T-helper 2 cell treated with Interferon-gamma antibody and Interleukin-4, amounts not matched to agents 100 ng/mL and 5 ng/mL, for 36 hours (primary cell): ENCODE data around the gene GABPA. TPM values are rescaled to one million over a fixed set of nuclear protein-coding genes. Genes with fewer than 3 reads are reported as not detected.
"Not testable (repeated sequence)": the region's sequence is repeated elsewhere in the genome, so short reads cannot be mapped to it uniquely, and the experiment has no call there.

Experiments
- intact Hi-C: fragments of 100-400 bp; cut with micrococcal nuclease; formaldehyde crosslinking; loops from one replicate; pipeline ENCODE4 v1.15.1; 2023
- total RNA-seq: library from RNA; stranded (reverse); gene quantifications from 2 replicates; pipeline ENCODE4 v1.2.3, GENCODE V29; 2022

GABPA gene
- total RNA-seq, 1 donor from 2014 or later = 28.8 TPM

DNA sequence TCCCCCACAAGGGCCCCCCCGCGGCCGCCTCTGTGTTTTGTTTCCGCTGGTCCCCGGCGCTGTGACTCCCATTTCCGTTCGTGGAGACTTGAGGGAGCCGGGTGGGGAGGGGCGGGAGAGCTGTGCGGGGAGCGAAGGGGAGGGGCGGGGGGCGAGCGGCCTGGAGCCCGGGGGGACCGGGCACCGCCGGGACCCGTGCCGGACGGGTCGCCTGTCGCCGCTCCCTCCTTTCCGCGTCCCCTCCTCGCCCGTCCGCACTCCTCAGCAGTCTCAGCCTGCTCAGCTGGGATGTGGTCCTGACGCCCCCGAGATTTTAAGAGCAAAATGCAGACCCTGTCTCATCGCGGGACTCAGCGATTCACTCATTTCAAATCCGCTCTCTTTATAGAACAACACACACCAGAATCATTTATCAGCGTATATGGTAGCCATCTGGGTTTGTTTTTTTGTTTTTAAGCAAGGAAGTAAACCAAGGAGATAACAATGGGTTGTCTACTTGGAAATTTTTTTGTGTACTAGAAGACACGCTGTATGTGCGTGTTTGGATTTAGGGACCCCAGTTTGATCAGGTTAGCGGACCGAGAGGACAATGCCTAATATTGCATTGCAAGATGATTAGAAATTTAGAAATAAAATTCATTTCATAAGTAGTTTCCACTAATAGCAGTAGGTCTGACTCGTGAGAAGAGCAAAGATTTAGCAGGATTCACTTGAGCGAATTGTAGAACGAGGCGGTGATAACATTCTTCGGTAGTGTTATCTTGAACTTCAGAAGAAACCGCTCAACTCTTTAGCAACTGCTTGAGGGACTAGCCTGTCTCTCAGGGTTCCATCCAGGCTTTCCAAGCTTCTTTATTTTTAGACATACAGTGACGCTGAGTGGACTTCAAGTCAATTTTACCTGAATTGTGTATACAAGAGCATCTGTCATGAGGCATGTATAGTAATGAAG, 1.1 kb downstream of the GABPA start:
- intact Hi-C loops = loop anchor here (1.0 to 10.0 kb wide), 8 partner anchors 129 to 1109 kb away; partner anchors contain the start of genes ADAMTS1, APP and MRPL39

DNA sequence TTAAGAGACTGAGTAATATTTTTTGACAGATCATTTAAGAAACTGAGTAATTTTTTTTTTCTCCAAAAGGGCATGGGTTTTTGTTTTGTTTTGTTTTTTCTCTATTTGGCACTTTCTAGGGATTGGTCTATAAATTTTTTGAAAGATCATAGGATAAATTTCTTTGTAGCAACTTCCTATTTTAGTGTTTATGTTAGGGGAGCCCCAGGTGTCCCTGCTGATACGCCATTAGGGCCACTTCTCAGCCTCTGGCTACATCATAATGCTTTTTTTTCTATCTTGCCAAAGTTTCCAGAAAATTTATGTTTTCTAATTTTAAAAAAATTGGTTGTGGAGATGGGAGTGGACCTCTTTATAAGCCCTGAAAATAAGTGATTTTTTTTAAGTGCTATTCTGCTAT, 2.6 kb downstream of the GABPA start:
- intact Hi-C loops = loop anchor here (10.0 kb wide), 2 partner anchors 337 to 1107 kb away; partner anchors contain the start of gene ADAMTS1

DNA sequence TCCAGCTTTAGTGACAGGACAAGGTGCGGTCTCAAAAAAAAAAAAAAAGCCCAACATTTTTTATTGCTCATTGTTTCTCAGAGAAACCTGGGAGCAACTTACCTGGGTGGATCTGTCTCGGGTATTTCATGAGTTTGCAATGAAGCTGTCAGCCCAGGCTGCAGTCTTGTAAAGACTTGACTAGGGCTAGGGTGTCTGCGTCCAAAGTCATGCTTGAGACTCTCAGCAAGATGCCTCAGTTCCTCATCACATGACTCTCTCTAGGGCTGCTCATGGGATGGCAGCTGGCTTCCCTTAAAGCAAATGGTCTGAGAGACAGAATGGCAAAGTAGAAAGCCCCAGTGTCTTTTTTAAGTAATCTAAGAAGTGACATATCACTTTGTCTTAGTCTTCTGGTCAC, 8.1 kb downstream of the GABPA start:
- intact Hi-C loops = no loop called here

DNA sequence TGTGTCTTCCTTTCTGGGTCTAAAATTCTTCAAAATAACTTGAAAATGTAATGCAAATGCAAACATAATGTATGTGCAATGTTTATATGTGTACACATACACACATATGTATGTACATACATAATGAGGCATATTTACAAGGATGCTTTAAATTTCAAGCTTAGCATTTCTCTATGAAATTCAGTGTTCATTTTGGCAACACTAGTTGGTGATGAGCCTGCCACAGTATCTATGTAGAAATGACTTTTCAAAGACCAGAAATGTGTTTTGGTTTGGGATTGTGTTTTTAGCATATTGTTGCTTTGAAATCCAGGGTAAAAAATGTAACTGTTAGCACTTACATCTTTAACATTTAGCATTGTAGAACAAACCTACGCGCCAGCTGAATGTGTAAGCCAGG, 10.1 kb downstream of the GABPA start:
- intact Hi-C loops = no loop called here

DNA sequence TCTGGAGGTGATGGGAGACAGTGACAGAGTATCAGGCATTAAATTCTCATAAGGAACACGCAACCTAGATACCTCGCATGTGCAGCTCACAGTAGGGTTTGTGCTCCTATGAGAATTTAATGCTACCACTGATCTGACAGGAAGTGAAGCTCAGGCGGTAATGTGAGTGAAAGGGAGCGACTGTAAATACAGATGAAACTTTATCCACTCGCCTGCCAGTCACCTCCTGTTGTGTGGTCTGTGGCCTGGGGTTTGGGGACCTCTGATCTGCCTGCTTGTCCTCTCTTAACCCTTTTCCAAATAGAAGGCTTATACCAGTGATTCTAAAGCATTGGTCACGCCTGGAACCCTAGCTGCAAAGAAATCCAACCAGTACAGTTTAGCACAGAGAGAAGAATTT, 15.3 kb downstream of the GABPA start:
- intact Hi-C loops = no loop called here

DNA sequence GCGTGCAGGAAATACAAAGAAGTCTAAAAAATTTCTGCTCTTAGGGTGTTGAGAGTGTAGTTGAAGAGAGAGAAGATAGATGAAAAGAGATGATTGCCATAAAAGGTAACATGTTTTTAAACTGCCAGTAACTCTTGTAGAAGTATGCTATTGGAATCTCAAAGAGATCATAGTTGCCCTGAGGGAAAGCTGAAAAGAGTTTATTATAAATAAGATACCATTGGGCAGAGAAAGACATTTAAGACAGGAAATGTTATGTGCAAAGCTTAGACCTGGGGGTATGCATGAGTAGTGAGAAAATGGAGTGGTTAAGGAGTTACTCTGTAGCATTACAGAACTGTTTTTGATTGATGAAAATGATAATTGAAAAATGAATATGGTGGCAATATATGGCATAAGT, 17.6 kb downstream of the GABPA start:
- intact Hi-C loops = no loop called here

DNA sequence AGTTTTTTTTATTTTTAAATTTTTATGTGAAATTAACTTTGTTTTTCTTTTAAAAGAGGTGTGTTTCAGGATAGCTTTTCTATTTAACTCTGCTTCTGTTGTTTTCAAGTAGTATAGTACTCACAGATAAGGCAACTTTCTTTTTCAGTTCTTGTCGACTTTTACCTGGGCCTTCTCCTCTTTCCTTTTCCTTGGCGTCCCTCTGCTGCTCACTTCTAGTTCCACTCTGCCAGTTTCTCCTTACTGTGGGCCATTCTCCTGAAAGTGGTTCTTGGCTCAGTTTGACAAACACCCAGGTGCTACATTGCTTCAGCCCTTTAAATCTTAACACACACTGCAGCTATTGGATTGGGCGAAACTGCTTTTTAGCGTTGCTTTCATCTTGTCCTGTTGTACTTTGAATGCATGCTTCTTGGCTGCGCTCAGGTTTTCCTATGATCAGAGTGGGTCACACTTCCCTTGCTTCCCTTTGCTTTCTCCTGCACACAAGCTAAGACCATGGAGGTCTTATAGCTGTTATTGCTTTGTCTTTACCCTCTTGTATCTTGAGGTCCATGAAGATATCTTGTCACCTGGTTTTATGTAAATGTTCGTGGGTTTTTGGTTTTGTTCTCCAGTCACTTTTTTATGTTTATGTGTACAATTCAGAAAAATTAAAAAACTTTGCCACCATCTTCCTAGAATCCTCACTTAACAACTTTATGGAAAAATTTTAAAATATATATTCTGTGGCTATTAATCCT, 21.6 kb downstream of the GABPA start:
- intact Hi-C loops = no loop called here

DNA sequence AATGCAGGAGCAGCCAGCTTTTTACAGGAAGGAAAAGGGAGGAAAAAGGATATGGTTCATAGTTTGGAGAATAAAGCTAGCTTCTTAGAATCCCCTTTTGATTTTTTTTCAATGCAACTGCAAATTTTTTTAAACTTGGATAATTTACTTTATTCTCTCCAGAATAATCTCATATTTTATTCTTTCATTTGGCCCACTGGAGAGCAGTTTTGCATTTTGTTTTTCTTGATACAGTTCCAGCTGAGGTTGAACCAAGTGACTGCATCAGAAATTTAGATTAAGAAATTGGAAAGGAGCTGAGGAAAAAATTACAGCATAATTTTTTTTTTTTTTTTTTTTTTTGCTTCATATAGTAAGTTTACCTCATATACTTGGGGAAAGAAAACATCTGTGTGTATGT, 22.8 kb downstream of the GABPA start:
- intact Hi-C loops = no loop called here

DNA sequence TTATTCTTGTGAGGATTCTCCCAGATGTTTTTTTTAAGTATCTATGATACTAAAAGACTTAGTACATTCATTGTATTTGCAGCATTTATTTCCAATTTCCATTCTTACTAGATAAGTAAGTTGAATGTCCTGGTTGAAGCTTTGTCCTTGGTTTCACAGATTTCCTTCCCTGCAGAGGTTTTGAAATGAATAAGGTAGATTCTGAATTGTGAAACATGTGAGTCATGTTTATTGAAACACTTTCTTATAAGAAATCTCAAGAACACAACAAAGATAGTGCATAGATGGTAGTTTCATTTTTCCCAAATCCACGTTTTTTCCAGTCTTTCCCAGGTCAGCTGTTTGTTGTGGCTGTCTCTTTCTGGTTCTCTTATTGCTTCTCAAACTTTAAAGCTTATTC, 24.8 kb downstream of the GABPA start:
- intact Hi-C loops = no loop called here

DNA sequence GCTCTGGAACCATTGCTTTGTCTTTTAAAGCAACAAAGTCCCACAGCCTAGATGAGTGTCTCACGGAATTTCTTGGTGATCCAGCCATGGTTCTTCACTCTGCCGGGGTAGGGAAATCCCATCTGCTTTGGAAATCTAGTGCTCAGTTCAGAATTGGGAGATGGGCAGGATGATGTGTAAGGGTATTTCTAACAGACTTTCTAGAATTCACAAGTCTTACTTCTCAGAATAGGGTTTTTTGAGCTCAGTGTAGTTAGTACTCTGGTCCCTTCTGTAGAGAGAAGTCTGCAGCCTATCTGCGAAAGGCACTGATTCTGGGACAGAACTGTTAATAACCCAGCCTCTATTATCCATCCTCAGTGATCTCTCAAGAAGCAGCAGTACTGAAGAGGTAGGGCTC, 25.3 kb downstream of the GABPA start:
- intact Hi-C loops = no loop called here

DNA sequence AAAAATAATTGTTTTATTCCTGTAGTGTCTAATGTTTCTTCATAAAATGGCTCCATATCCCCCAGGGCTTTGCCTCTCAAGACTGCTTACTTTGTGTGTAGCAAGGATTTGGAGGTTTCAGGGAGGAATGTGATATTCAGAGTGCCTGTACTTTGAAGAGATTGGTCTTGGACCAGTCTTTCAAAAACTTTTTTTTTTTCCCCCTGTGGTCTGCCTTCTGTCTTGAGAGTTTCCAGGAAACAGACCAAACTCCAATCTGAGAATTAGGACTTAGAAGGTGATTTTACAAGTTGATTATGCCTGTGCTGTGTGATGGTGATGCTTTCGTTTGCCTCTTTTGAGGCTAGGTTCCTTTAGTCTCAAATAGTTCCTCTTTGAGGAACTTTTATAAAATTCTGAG, 25.9 kb downstream of the GABPA start:
- intact Hi-C loops = no loop called here

DNA sequence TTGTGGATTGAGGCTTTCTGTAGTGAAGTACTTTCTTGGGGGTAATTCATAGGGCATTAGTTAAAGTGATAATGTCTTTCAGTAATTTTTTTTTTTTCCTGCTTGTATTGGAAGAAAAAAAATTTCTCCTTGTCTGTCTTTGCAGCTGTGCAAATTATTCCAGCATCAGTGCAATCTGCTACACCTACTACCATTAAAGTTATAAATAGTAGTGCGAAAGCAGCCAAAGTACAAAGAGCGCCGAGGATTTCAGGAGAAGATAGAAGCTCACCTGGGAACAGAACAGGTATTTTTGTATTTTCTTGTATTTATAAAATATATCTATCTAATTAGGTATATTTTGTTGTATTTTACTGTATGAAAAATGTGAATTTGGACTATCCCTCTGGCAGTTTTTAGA, 29.3 kb downstream of the GABPA start:
- intact Hi-C loops = no loop called here

DNA sequence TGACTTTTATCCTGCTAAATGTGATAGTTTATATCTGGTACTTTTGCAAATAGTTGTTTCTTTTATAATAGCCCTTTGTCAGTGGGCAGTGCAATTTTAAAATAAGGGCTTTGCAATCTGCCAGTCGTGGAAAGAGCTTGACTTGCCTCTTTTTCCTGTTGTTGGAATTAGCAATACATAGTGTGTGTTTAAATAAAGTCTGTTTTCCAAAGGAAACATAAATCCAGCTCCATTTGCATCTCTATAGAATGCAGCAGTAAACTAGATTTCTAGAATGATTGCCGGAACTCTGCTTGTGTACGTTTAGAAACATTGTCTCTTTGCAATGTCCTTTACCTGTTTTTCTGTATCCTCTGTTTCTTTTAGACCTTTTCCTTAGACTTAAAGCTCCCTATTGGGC, 33.1 kb downstream of the GABPA start:
- intact Hi-C loops = no loop called here

DNA sequence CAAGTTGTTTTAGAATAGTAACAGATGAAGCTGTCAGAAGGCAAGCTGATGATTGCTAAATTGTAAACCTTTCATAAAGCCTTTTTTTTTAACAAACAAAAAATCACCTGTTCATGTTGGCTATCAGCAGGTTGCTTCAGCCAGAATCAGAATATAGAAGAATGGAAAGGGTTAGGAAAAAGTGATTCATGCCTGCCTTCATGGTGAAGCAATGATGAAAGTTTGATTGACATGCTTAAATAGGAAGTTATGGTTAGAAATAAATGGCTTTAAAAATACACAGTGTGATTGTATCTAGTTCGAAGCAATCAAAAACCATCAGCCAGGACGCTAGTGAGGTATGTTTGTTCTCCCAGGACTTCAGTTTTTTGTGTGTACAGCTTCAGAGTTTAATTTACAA, 37.9 kb downstream of the GABPA start:
- intact Hi-C loops = loop anchor here (5.0 kb wide), 1 partner anchor 40 kb away; the partner anchor contains the start of genes ATP5PF and GABPA

DNA sequence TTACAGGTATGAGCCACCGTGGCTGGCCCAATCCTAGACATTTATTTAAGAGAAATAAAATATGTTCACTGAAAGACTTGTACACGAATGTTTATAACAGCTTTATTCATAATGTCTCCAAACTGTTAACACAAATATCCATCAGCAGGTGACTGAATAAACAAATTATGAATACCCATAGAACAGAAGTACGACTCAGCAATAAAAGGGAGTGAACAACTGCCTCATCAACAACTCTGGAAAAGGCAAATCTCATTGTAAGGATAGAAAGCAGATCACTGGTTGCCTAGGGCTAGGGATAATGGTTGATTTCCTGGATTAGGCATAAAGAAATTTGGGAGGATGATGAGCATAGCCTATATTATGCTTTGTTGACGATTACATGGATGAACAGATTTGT, 41.7 kb downstream of the GABPA start:
- intact Hi-C loops = no loop called here

DNA sequence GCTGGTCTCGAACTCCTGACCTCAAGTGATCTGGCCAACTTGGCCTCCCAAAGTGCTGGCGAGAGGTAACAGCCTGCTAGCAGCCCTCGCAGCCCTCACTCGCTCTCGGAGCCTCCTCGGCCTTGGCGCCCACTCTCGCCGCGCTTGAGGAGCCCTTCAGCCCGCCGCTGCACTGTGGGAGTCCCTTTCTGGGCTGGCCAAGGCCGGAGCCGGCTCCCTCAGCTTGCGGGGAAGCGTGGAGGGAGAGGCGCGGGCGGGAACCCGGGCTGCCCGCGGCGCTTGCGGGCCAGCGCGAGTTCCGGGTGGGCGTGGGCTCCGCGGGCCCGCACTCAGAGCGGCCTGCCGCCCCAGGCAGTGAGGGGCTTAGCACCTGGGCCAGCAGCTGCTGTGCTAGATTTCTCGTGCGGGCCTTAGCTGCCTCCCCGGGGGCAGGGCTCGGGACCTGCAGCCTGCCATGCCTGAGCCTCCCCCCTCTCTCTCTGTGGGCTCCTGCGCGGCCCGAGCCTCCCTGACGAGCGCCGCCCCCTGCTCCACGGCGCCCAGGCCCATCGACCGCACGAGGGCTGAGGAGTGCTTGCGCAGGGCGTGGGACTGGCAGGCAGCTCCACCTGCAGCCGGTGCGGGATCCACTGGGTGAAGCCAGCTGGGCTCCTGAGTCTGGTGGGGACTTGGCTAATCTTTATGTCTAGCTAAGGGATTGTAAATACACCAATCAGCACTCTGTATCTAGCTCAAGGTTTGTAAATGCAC, 43.5 kb downstream of the GABPA start:
- intact Hi-C loops = not testable (repeated sequence)

DNA sequence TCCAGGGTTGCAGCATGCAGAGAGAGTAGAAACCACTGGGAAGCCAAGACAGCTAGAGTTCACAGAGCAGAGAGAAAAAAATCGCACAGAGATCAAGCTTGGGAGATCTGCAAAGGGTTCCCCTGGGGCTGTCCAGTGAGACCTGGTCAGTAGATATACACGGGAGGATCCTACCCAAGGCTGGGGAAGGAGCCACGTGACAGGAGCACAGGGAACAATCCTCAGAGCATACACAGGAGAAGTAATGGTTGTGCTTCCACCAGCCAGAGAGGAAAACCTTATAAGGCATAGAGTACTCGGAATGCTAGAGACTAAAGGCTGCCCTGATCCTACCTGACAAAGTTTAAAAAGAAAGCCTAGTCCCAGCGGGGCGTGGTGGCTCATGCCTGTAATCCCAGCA, 53.9 kb downstream of the GABPA start:
- intact Hi-C loops = no loop called here

DNA sequence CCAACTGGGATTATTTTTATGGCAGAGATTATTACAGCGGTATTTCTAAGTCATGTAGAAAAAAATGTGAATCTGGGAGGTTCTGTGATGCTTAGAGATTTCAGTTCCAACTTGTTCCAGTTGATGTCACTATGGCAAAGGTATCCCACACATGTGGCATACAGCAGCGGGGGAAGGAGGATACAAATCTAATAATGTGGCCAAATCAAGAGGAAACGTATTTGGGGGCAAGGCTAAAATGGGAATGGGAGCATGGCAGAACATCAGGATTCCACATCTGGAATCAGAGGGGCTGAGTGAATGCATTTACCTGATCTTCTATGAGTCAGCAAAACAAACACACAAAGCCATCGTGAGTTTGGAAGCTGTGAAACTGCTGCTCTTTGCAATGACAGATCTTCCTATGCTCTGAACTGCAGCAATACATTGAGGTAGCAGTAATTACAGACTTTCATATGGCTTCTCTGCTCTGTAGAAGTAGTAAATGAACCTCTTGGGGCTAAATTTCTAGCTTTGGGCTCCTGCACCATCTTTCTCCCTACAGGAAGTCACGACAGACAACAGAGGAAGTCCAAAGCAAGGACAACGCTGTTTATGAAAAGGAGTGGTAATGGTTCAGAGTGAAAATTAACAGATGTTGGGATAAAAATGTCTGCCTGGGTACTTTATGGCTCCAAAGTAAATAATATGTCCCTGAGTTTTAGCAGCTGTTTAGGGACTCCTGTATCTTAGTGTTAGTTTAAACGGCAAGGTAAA, 55.5 kb downstream of the GABPA start:
- intact Hi-C loops = no loop called here

DNA sequence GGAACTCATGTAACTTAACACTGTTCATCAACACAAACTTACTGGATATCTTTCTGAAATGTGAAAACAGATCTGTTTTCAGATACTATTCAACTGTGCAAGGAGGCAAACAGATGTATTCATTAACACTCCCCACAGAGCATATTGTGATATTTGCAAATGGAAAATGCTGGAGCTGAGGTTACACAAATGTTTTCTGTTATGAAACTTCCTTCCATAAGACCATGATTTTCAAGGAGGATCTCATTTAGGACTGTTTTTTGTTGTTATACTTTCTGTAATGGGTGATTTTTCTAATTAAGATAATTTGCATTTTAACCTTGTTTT, 56.1 kb downstream of the GABPA start:
- intact Hi-C loops = no loop called here

DNA sequence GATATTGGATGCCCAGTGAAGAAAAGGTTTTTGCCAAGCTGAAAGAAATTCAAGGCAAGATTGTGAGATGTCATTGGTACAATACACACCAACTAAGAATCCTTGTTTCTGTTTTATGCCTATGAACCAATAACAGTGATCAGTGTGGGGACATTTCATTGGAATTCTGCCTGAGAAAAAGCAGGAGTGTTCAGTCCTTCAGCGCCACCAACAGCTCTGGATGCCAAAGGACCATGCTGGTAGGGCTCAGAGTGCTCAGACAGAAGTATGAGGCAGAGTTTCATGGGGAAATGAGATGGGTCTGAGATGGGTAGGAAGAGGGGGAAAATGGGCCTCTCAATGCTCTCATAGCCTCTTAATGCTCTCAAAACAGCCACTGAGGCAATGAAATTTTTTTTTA, 56.5 kb downstream of the GABPA start:
- intact Hi-C loops = no loop called here
